ENCODE data around the gene CD300LD. TPM values are rescaled to one million over a fixed set of nuclear protein-coding genes. Genes with fewer than 3 reads are reported as not detected.

Gene CD300LD
- polyA plus RNA-seq, 1 of the 3 experiments (the other 2 are of a cell fraction), result not detected

DNA sequence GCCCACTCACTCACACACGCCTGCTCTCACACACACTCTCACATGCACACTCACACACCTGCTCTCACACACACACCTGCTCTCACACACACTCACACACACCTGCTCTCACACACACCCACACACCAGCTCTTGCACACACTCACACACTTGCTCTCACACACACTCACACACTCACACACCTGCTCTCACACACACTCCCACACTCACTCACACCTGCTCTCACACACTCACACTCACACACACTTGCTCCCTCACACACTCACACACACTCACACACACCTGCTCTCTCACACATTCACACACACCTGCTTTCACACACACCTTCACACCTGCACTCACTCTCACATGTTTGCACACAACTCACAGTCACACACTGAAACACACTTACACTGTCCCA lies 28.7 kb downstream of the CD300LD start:
- Histone ChIP-seq H3K27me3 (ENCODE audit: insufficient read depth) (no peaks in the 10 kb centered on the region), H3K4me2 (no peak overlapping the region), H3K4me3 (ENCODE audit: low read depth in 2 of 2, low read length in 1 of 2) (no peak overlapping the region), H3K4me1 (ENCODE audit: control insufficient read depth in 1 of 2, insufficient read depth in 2 of 2, low read depth in 1 of 2, low read length in 1 of 2) (no peaks in the 10 kb centered on the region), H3F3A (replicated peaks; ENCODE audit: insufficient read depth) (no peaks in the 10 kb centered on the region), H3K9me2 (no peaks in the 10 kb centered on the region), H3K36me3 (replicated peaks in 1 of 2; ENCODE audit: control insufficient read depth in 1 of 2, insufficient read depth in 2 of 2, low read length in 1 of 2) (no peaks in the 10 kb centered on the region), H3K9ac (no peak overlapping the region), H3K79me2 (ENCODE audit: insufficient read depth) (no peaks in the 10 kb centered on the region), H3K27ac (ENCODE audit: low read depth in 2 of 2, low read length in 1 of 2) (no peak overlapping the region), H3K9me3 (no peaks in the 10 kb centered on the region), H2AFZ (ENCODE audit: low read depth) (no peak overlapping the region), H4K20me1 (ENCODE audit: insufficient read depth) (no peaks in the 10 kb centered on the region)
- no peak for TF ChIP-seq MEF2A (IDR thresholded peaks at IDR 0.05; ENCODE audit: borderline replicate concordance, low read depth)
- TF ChIP-seq POLR2AphosphoS5 (IDR thresholded peaks at IDR 0.05; ENCODE audit: low read depth, low read length), result no peak
- TF ChIP-seq, protein P1, sequence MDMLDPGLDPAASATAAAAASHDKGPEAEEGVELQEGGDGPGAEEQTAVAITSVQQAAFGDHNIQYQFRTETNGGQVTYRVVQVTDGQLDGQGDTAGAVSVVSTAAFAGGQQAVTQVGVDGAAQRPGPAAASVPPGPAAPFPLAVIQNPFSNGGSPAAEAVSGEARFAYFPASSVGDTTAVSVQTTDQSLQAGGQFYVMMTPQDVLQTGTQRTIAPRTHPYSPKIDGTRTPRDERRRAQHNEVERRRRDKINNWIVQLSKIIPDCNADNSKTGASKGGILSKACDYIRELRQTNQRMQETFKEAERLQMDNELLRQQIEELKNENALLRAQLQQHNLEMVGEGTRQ (IDR thresholded peaks at IDR 0.05; ENCODE audit: borderline replicate concordance, low read depth, low read length), result no peak
- TF ChIP-seq TEAD4 (IDR thresholded peaks at IDR 0.05; ENCODE audit: borderline replicate concordance, insufficient read depth), result no peak
- no peak for TF ChIP-seq GATA2 (CRISPR knock-in tag; IDR thresholded peaks at IDR 0.05)
- TF ChIP-seq, protein P2, sequence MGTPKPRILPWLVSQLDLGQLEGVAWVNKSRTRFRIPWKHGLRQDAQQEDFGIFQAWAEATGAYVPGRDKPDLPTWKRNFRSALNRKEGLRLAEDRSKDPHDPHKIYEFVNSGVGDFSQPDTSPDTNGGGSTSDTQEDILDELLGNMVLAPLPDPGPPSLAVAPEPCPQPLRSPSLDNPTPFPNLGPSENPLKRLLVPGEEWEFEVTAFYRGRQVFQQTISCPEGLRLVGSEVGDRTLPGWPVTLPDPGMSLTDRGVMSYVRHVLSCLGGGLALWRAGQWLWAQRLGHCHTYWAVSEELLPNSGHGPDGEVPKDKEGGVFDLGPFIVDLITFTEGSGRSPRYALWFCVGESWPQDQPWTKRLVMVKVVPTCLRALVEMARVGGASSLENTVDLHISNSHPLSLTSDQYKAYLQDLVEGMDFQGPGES (IDR thresholded peaks at IDR 0.05; ENCODE audit: low read depth, low read length), result no peak
- TF ChIP-seq NRF1 (IDR thresholded peaks at IDR 0.05; ENCODE audit: low read depth, low read length), result no peak
- no peak for TF ChIP-seq ELF1 (IDR thresholded peaks at IDR 0.05)
- TF ChIP-seq, protein P3, sequence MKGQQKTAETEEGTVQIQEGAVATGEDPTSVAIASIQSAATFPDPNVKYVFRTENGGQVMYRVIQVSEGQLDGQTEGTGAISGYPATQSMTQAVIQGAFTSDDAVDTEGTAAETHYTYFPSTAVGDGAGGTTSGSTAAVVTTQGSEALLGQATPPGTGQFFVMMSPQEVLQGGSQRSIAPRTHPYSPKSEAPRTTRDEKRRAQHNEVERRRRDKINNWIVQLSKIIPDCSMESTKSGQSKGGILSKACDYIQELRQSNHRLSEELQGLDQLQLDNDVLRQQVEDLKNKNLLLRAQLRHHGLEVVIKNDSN (IDR thresholded peaks at IDR 0.05; ENCODE audit: borderline replicate concordance, low read depth), result no peak
- no peak for TF ChIP-seq RCOR1 (IDR thresholded peaks at IDR 0.05; ENCODE audit: low read length)
- TF ChIP-seq EP300 (IDR thresholded peaks at IDR 0.05; ENCODE audit: borderline replicate concordance in 1 of 2, low read depth in 1 of 2, low read length in 1 of 2), result no peak
- no peak for TF ChIP-seq FOXJ3 (CRISPR knock-in tag; IDR thresholded peaks at IDR 0.05)
- TF ChIP-seq MXI1 (IDR thresholded peaks at IDR 0.05; ENCODE audit: low read depth, low read length), result no peak
- ChIA-PET POLR2A (no interaction called here), CTCF (interaction anchor here (0.8 kb wide), 1 partner anchor 30 kb away, joined by 3 read pairs; no protein-coding TSS in a partner anchor)
- 67% methylated on average over 1 of the region's 1 CpG for WGBS (ENCODE audit: low lambda C conversion rate)
- DNase-seq, result no peak

DNA sequence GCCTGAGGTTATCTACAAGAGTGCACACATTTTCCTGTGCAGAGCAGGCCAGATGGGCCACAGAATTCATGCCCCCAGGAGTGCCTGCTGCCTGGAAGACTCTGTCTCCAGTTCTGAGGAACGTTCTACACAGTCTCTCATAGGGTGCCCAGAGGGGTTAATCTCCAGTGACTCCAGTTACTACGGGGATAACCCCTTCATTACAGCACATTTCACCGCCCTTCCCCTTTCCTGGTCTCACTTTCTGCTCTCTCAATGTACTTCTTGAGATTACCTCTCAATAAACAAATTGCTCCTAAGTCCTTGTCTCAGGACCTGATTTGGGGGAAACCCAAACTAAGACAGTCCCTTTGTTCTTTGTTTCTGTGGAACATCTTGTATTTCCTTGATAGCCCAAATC lies 30.5 kb downstream of the CD300LD start:
- no peak overlapping the region for H3K4me2 ChIP-seq
- no peak overlapping the region for H3K27ac ChIP-seq (ENCODE audit: low read depth in 2 of 2, low read length in 1 of 2)
- H3K9me3 ChIP-seq, result no peaks in the 10 kb centered on the region
- no peaks in the 10 kb centered on the region for H3K4me1 ChIP-seq (ENCODE audit: control insufficient read depth in 1 of 2, insufficient read depth in 2 of 2, low read depth in 1 of 2, low read length in 1 of 2)
- no peaks in the 10 kb centered on the region for H3K9me2 ChIP-seq
- H3K36me3 ChIP-seq (replicated peaks in 1 of 2; ENCODE audit: control insufficient read depth in 1 of 2, insufficient read depth in 2 of 2, low read length in 1 of 2), result no peaks in the 10 kb centered on the region
- no peaks in the 10 kb centered on the region for H3F3A ChIP-seq (replicated peaks; ENCODE audit: insufficient read depth)
- H3K79me2 ChIP-seq (ENCODE audit: insufficient read depth), result no peaks in the 10 kb centered on the region
- no peaks in the 10 kb centered on the region for H4K20me1 ChIP-seq (ENCODE audit: insufficient read depth)
- 12% methylated on average over 3 of the region's 3 CpGs for WGBS (ENCODE audit: low lambda C conversion rate)
- TF ChIP-seq RCOR1 (IDR thresholded peaks at IDR 0.05; ENCODE audit: low read length), result no peak
- TF ChIP-seq GABPA (IDR thresholded peaks at IDR 0.05; ENCODE audit: low read depth), result no peak
- TF ChIP-seq, protein P4, sequence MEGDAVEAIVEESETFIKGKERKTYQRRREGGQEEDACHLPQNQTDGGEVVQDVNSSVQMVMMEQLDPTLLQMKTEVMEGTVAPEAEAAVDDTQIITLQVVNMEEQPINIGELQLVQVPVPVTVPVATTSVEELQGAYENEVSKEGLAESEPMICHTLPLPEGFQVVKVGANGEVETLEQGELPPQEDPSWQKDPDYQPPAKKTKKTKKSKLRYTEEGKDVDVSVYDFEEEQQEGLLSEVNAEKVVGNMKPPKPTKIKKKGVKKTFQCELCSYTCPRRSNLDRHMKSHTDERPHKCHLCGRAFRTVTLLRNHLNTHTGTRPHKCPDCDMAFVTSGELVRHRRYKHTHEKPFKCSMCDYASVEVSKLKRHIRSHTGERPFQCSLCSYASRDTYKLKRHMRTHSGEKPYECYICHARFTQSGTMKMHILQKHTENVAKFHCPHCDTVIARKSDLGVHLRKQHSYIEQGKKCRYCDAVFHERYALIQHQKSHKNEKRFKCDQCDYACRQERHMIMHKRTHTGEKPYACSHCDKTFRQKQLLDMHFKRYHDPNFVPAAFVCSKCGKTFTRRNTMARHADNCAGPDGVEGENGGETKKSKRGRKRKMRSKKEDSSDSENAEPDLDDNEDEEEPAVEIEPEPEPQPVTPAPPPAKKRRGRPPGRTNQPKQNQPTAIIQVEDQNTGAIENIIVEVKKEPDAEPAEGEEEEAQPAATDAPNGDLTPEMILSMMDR (IDR thresholded peaks at IDR 0.05), result no peak
- no peaks in the 10 kb centered on the region for H3K27me3 ChIP-seq (ENCODE audit: insufficient read depth)
- ChIA-PET CTCF (interaction anchor here (2.1 kb wide), 1 partner anchor 175 kb away, joined by 6 read pairs; the partner anchor contains the start of gene RAB37), POLR2A (no interaction called here)
- H3K9ac ChIP-seq, result no peak overlapping the region
- no peak for DNase-seq
- H2AFZ ChIP-seq (ENCODE audit: low read depth), result no peak overlapping the region
- no peak overlapping the region for H3K4me3 ChIP-seq (ENCODE audit: low read depth in 2 of 2, low read length in 1 of 2)
